HG02798 (cell line): Measurements from ENCODE around the gene RORC.

Experiments
- ATAC-seq: cut with Tn5 transposase; IDR thresholded peaks from one replicate; pipeline ENCODE4 v1.9.1; 2021; ENCODE audit warnings: mild to moderate bottlenecking; ENCODE audit not compliant: unreplicated experiment, poor library complexity

The RORC gene

GRCh38 chr1:151829352-151830046, 2.1 kb downstream of the RORC start:
- no peak for ATAC-seq

- no peak for ATAC-seq
Measured at GRCh38 chr1:151828921-151829320, 2.7 kb downstream of the RORC start.

- ATAC-seq = no peak
Measured at GRCh38 chr1:151827853-151828252, 3.7 kb downstream of the RORC start.

GRCh38 chr1:151825751-151826660, 5.6 kb downstream of the RORC start:
- ATAC-seq = no peak

- ATAC-seq = no peak
Measured at GRCh38 chr1:151825204-151825603, 6.4 kb downstream of the RORC start.

GRCh38 chr1:151823175-151823574, 8.4 kb downstream of the RORC start:
- ATAC-seq = no peak

GRCh38 chr1:151822404-151822803, 9.2 kb downstream of the RORC start:
- no peak for ATAC-seq

GRCh38 chr1:151820940-151821339, 10.7 kb downstream of the RORC start:
- ATAC-seq = no peak

- ATAC-seq = no peak
Measured at GRCh38 chr1:151819976-151820623, 11.5 kb downstream of the RORC start.

GRCh38 chr1:151819227-151819835, 12.3 kb downstream of the RORC start:
- ATAC-seq = no peak

GRCh38 chr1:151817353-151817730, 14.3 kb downstream of the RORC start:
- no peak for ATAC-seq

GRCh38 chr1:151816548-151817352, 14.9 kb downstream of the RORC start:
- no peak for ATAC-seq

- no peak for ATAC-seq
Measured at GRCh38 chr1:151815716-151816327, 15.8 kb downstream of the RORC start.

GRCh38 chr1:151814971-151815545, 16.5 kb downstream of the RORC start:
- ATAC-seq = no peak

GRCh38 chr1:151814426-151814825, 17.2 kb downstream of the RORC start:
- no peak for ATAC-seq

GRCh38 chr1:151813271-151813977, 18.2 kb downstream of the RORC start:
- ATAC-seq = no peak

GRCh38 chr1:151811181-151811580, 20.4 kb downstream of the RORC start:
- ATAC-seq = no peak

- ATAC-seq = no peak
Measured at GRCh38 chr1:151809985-151810556, 21.5 kb downstream of the RORC start.
